GM19099 (cell line): ENCODE results near the gene TEX2.

Experiments
- POLR2A ChIP-seq: IDR thresholded peaks from 3 replicates; pipeline ENCODE4 v1.6.1; 2011; ENCODE audit warnings: low read depth; ENCODE audit not compliant: insufficient read length; ENCODE audit errors: extremely low read depth

The TEX2 gene

GRCh38 chr17:64209983-64210382, 53.1 kb downstream of the TEX2 start:
- TF ChIP-seq POLR2A: no peak

GRCh38 chr17:64209356-64209941, 53.6 kb downstream of the TEX2 start:
- TF ChIP-seq POLR2A: no peak

GRCh38 chr17:64205804-64206203, 57.3 kb downstream of the TEX2 start:
- TF ChIP-seq POLR2A: no peak

DNA sequence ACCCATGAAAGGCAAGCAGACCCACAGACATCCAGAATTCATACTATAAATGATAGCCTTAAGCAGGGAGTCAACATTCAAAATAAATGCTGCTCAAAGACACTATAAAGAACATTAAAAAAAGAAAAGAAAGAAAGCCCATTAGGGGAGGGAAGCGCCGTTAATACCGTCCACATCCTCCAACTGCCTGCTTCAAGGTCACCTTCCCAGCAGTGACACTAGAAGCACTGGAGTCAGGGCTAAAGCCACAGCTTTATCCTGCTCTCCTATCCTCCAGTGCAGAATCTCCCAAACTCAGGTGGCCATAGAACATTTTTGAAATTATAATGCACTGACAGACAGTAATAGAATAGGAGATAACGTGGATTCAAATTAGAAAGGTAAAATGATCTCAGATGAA, 59.4 kb downstream of the TEX2 start:
- no peak for TF ChIP-seq POLR2A

GRCh38 chr17:64202683-64203344, 60.2 kb downstream of the TEX2 start:
- no peak for TF ChIP-seq POLR2A

DNA sequence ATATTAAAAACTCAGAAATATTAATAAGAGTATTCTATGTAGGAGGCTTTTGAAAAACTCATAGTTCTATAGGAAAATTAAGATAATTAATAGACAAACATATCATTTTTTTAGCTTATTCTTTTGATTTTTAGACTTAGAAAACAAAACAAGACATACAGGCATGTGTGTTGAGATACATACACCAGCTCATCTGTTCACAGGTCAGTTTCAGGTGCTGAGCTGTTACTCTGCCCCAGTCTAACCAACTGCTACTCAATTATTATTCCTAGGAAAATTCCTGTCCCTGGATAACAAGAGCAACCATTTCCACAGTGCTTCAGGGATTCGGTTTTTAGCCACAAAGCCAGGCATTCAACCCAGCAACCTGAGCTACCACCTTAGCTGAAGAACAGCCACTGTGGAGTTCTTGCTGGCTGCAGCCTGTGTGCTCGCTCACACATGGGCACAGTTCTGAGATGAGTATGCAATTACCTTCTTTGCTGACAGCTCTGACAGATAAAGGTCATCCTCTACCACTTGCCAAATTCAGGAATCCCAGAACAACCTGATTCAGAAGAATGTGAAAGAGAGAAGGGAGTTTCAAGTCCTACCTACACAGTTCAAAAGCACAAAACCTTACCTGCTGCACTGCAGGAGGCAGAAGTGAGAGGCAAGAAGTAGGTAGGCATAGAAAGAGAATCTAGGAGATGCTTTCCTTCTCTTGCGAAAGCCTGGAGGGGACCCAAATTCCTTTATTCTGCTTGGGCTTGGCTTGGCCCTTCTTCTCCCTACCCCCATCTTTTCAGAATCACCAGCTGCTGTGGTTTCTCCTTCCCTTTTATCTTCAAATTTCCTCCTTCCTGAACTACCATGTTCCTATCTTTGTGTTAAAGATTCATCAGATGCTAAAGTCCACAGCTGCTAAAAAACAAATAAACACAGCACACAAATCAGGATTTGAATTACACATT, 62.7 kb downstream of the TEX2 start:
- no peak for TF ChIP-seq POLR2A

- TF ChIP-seq POLR2A: no peak
Observed at GRCh38 chr17:64198331-64199090, 64.5 kb downstream of the TEX2 start.

- no peak for TF ChIP-seq POLR2A
Observed at GRCh38 chr17:64196601-64197000, 66.5 kb downstream of the TEX2 start.

- TF ChIP-seq POLR2A: no peak
Observed at GRCh38 chr17:64193561-64193960, 69.5 kb downstream of the TEX2 start.

DNA sequence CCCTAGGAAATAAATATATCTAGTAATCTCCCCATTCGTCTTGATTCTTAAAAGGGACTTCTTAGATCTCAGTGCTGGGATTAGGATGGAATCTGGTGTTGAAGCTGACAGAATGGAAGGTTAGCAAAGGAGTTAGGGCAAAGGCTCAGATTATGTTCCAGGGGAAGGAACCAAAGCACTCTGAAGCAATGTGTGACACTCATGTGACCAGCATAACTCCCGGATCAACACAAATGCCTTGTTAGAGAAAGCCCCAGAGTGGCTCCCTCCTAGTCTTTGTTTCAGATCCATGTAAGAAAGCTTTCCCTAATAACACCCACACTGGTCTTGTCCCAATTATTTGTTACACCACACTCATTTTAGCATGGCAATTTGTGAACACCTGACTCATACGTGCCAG, 70.5 kb downstream of the TEX2 start:
- TF ChIP-seq POLR2A: no peak

- TF ChIP-seq POLR2A: no peak
Observed at GRCh38 chr17:64190472-64190871, 72.6 kb downstream of the TEX2 start.

GRCh38 chr17:64188088-64188487, 75.0 kb downstream of the TEX2 start:
- TF ChIP-seq POLR2A: no peak

- TF ChIP-seq POLR2A: no peak
Observed at GRCh38 chr17:64187093-64187895, 75.8 kb downstream of the TEX2 start.
